Stomach (tissue), 4 donors: Measurements from ENCODE around the gene GPR183.

Experiments used
- EP300 ChIP-seq: sonication (generic); formaldehyde crosslinking; IDR thresholded peaks from one replicate; pipeline ENCODE4 v1.6.1; 2017; ENCODE audit warnings: antibody characterized with exemption
- POLR2A ChIP-seq, 4 donors: fragments of 450-650 bp; IDR thresholded peaks; one replicate each; pipeline ENCODE4 v1.6.1; 2016; ENCODE audit warnings: antibody characterized with exemption in 4 of 4, control low read depth in 2 of 4, mild to moderate bottlenecking in 1 of 4, moderate library complexity in 1 of 4
- POLR2AphosphoS5 ChIP-seq, 3 donors: sonication (generic); formaldehyde crosslinking; IDR thresholded peaks; one replicate each; pipeline ENCODE4 v1.6.1; 2016; ENCODE audit warnings: antibody characterized with exemption in 3 of 3
- TF ChIP-seq, protein P1 (sequence below), 7 experiments: fragments of 450-650 bp in 4 of 7; fragments of 200-600 bp in 3 of 7; sonication (generic) in 3 of 7; IDR thresholded peaks; one replicate each; pipeline ENCODE4 v1.5.1; 2016 to 2019; ENCODE audit warnings: antibody characterized with exemption in 7 of 7, control low read depth in 2 of 7, mild to moderate bottlenecking in 1 of 7

DNA sequence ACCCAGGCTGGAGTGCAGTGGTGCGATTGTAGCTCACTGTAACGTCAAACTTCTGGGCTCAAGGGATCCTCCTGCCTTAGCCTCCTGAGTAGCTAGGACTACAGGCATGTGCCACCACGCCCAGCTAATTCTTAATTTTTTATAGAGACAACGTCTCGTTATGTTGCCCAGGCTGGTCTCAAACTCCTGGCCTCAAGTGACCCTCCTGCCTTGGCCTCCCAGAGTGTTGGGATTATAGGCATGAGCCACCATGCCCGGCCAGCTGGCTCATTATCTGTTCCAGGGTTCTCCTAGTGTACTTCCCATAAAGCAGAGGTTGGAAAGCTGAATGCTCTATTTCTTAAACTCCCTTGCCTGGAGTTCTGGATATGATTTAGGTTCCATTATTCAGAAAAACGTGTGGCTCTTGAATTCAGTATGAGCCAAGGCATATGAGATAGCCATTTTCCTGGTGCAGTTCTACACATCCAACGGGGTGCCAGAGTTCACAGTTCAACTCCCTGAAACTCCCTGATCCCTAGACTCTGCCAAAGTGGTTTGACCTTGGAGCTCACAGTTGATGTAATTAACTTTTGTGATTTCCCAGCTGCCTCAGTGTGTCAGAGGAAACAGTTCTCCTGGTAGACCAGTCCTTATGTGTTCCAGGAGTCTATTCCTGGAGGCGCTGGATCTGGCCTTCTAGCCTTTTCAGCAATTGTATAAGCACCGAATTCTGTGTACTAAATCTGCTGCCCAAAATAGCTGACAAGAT is 21.6 kb downstream of the GPR183 start:
- TF ChIP-seq, protein P1, sequence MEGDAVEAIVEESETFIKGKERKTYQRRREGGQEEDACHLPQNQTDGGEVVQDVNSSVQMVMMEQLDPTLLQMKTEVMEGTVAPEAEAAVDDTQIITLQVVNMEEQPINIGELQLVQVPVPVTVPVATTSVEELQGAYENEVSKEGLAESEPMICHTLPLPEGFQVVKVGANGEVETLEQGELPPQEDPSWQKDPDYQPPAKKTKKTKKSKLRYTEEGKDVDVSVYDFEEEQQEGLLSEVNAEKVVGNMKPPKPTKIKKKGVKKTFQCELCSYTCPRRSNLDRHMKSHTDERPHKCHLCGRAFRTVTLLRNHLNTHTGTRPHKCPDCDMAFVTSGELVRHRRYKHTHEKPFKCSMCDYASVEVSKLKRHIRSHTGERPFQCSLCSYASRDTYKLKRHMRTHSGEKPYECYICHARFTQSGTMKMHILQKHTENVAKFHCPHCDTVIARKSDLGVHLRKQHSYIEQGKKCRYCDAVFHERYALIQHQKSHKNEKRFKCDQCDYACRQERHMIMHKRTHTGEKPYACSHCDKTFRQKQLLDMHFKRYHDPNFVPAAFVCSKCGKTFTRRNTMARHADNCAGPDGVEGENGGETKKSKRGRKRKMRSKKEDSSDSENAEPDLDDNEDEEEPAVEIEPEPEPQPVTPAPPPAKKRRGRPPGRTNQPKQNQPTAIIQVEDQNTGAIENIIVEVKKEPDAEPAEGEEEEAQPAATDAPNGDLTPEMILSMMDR (IDR thresholded peaks at IDR 0.05): no peak
- TF ChIP-seq EP300 (no peak), POLR2AphosphoS5 (IDR thresholded peaks at IDR 0.05) (no peak), POLR2A (IDR thresholded peaks at IDR 0.05) (no peak)
